IMR-90 (cell line): Measurements from ENCODE around the gene CDH22. TPM values are rescaled to one million over a fixed set of nuclear protein-coding genes. Genes with fewer than 3 reads are reported as not detected.

Experiments
- ATAC-seq: fragments of 200-7000 bp; cut with Tn5 transposase; 2 replicates; pipeline ENCODE4 v1.9.1; 2020; ENCODE audit warnings: low read depth, mild to moderate bottlenecking, moderate library complexity
- BruUV-seq: library from RNA; stranded (reverse); fragments of 400-500 nt; replicated peaks from 2 replicates; lab custom pipeline; 2021; lab: Mats Ljungman, UMichigan
- CTCF ChIA-PET: fragments of 300-600 bp; formaldehyde crosslinking; extraction: SDS; loops from one replicate; lab custom pipeline; 2021; ENCODE audit warnings: antibody characterized with exemption; lab: Yijun Ruan, JAX
- POLR2A ChIA-PET: fragments of 300-600 bp; sonication (Branson Sonifier 250); formaldehyde crosslinking; loops from one replicate; lab custom pipeline; 2022; ENCODE audit warnings: antibody characterized with exemption; ENCODE audit not compliant: unreplicated experiment; lab: Charles Lee
- DNase-seq: peaks from one replicate; pipeline ENCODE4 v3.0.0; 2013
- H2AFZ ChIP-seq: replicated peaks from 2 replicates; pipeline ENCODE3; 2013; ENCODE audit warnings: low read length, mild to moderate bottlenecking; ENCODE audit not compliant: poor library complexity
- H2AK5ac ChIP-seq: 2 replicates; pipeline ENCODE4 v1.6.1; 2013; ENCODE audit warnings: low read depth, low read length, inconsistent platforms
- H2AK9ac ChIP-seq: replicated peaks from 2 replicates; pipeline ENCODE3; 2013; ENCODE audit warnings: mild to moderate bottlenecking, low read depth, low read length, moderate library complexity; ENCODE audit not compliant: poor library complexity
- H2BK120ac ChIP-seq: 2 replicates; pipeline ENCODE4 v1.6.1; 2013; ENCODE audit warnings: low read depth, low read length, inconsistent platforms
- H2BK15ac ChIP-seq: 3 replicates; pipeline ENCODE4 v1.6.1; 2013; ENCODE audit warnings: low read depth, low read length, inconsistent platforms
- H2BK20ac ChIP-seq: 2 replicates; pipeline ENCODE4 v1.6.1; 2013; ENCODE audit warnings: low read depth, mild to moderate bottlenecking, inconsistent platforms, low read length, moderate library complexity
- H2BK5ac ChIP-seq: 2 replicates; pipeline ENCODE4 v1.6.1; 2013; ENCODE audit warnings: mild to moderate bottlenecking, low read depth, low read length, inconsistent platforms; ENCODE audit not compliant: poor library complexity, severe bottlenecking
- H3K14ac ChIP-seq: replicated peaks from 2 replicates; pipeline ENCODE4 v1.6.1; 2013; ENCODE audit warnings: low read depth, low read length, inconsistent platforms
- H3K18ac ChIP-seq: 2 replicates; pipeline ENCODE4 v1.6.1; 2013; ENCODE audit warnings: low read depth, low read length, control low read depth
- H3K23ac ChIP-seq: 2 replicates; pipeline ENCODE4 v1.6.1; 2013; ENCODE audit warnings: low read depth, low read length, inconsistent platforms
- H3K27ac ChIP-seq: 2 replicates; pipeline ENCODE4 v1.5.1; 2013; ENCODE audit warnings: mild to moderate bottlenecking, control low read depth, low read length; ENCODE audit not compliant: insufficient read depth
- H3K27me3 ChIP-seq: 2 replicates; pipeline ENCODE4 v1.6.1; 2013; ENCODE audit warnings: low read length; ENCODE audit not compliant: control insufficient read depth, insufficient read depth
- H3K36me3 ChIP-seq: 2 replicates; pipeline ENCODE4 v1.6.1; 2013; ENCODE audit warnings: low read length, mixed read lengths; ENCODE audit not compliant: control insufficient read depth, insufficient read depth
- H3K4ac ChIP-seq: 2 replicates; pipeline ENCODE4 v1.6.1; 2013; ENCODE audit warnings: low read depth, low read length, inconsistent platforms
- H3K4me1 ChIP-seq: 2 replicates; pipeline ENCODE4 v1.6.1; 2013; ENCODE audit warnings: low read length, mixed read lengths; ENCODE audit not compliant: control insufficient read depth, insufficient read depth
- H3K4me2 ChIP-seq: 2 replicates; pipeline ENCODE4 v1.6.1; 2013; ENCODE audit warnings: low read depth, mild to moderate bottlenecking, control low read depth, low read length, moderate library complexity
- H3K4me3 ChIP-seq: 2 replicates; pipeline ENCODE4 v1.5.1; 2013; ENCODE audit warnings: low read depth, mild to moderate bottlenecking, control low read depth, low read length, moderate library complexity; ENCODE audit not compliant: insufficient read depth
- H3K56ac ChIP-seq: 2 replicates; pipeline ENCODE4 v1.6.1; 2013; ENCODE audit warnings: low read length, inconsistent platforms; ENCODE audit not compliant: insufficient read depth; ENCODE audit errors: extremely low read depth
- H3K79me1 ChIP-seq, 2 experiments: 2 replicates each; pipeline ENCODE4 v1.6.1; 2013; ENCODE audit warnings: low read length in 2 of 2, inconsistent platforms in 1 of 2, low read depth in 1 of 2
- H3K9ac ChIP-seq: 2 replicates; pipeline ENCODE4 v1.6.1; 2013; ENCODE audit warnings: low read depth, low read length, control low read depth
- H3K9me1 ChIP-seq: 2 replicates; pipeline ENCODE4 v1.6.1; 2013; ENCODE audit warnings: low read length, inconsistent platforms; ENCODE audit not compliant: insufficient read depth
- H3K9me3 ChIP-seq: 2 replicates; pipeline ENCODE4 v1.6.1; 2013; ENCODE audit warnings: low read length; ENCODE audit not compliant: control insufficient read depth, insufficient read depth
- H4K20me1 ChIP-seq: 2 replicates; pipeline ENCODE4 v1.6.1; 2013; ENCODE audit warnings: low read length, inconsistent platforms; ENCODE audit not compliant: insufficient read depth
- H4K5ac ChIP-seq: 2 replicates; pipeline ENCODE4 v1.6.1; 2013; ENCODE audit warnings: mild to moderate bottlenecking, low read depth, low read length, control low read depth
- H4K8ac ChIP-seq, 2 experiments: 2 replicates each; pipeline ENCODE4 v1.6.1; 2013; ENCODE audit warnings: low read depth in 2 of 2, low read length in 2 of 2, control low read depth in 1 of 2, inconsistent platforms in 1 of 2
- H4K91ac ChIP-seq: 2 replicates; pipeline ENCODE4 v1.6.1; 2013; ENCODE audit warnings: low read depth, low read length, inconsistent platforms; ENCODE audit not compliant: insufficient read depth
- BHLHE40 ChIP-seq: fragments of 150-350 bp; IDR thresholded peaks from 2 replicates; pipeline ENCODE4 v1.6.1; 2016; ENCODE audit warnings: mild to moderate bottlenecking, low read depth, low read length
- CEBPB ChIP-seq: IDR thresholded peaks from 2 replicates; pipeline ENCODE4 v1.6.1; 2012; ENCODE audit warnings: low read depth, low read length, improper control_type of control experiment
- CHD1 ChIP-seq: IDR thresholded peaks from 2 replicates; pipeline ENCODE4 v1.6.1; 2012; ENCODE audit warnings: low read depth, low read length, improper control_type of control experiment
- MAFK ChIP-seq: IDR thresholded peaks from 2 replicates; pipeline ENCODE4 v1.6.1; 2012; ENCODE audit warnings: low read depth, low read length, improper control_type of control experiment
- MAZ ChIP-seq: IDR thresholded peaks from 2 replicates; pipeline ENCODE4 v1.6.1; 2012; ENCODE audit warnings: low read depth, mild to moderate bottlenecking, low read length, improper control_type of control experiment, moderate library complexity, borderline replicate concordance
- MXI1 ChIP-seq: IDR thresholded peaks from 2 replicates; pipeline ENCODE4 v1.6.1; 2012; ENCODE audit warnings: low read depth, mild to moderate bottlenecking, low read length, moderate library complexity, borderline replicate concordance
- WGBS, 2 experiments: methylation state at CpG; one replicate each; pipeline versions ENCODE4 v1.1.5 to v1.1.7; 2013; ENCODE audit warnings: missing lambda C conversion rate in 2 of 2; ENCODE audit not compliant: insufficient read length in 1 of 2; ENCODE audit errors: extremely low coverage in 2 of 2; 5-methylcytosine and 5-hydroxymethylcytosine counted together
- dilution Hi-C: fragments of 300-500 bp; cut with HindIII; formaldehyde crosslinking; loops from one replicate; pipeline ENCODE4 v1.14.3; 2018; ENCODE audit warnings: low sequenced_read_pairs; ENCODE audit not compliant: unreplicated experiment
- in situ Hi-C: fragments of 300-500 bp; cut with MboI; formaldehyde crosslinking; loops from 3 replicates; pipeline ENCODE4 v1.14.3; 2019; ENCODE audit warnings: low sequenced_read_pairs, inconsistent platforms, mixed read lengths
- intact Hi-C: fragments of 100-400 bp; cut with micrococcal nuclease; formaldehyde crosslinking; loops from 2 replicates; pipeline ENCODE4 v1.10.0; 2022
- polyA plus RNA-seq, 3 experiments: library from polyadenylated mRNA; depleted of rRNA; stranded (reverse); fragments of >200 nt; gene quantifications; 2 replicates each; pipeline ENCODE4 v1.2.3, GENCODE V29; 2012; ENCODE audit warnings: low replicate concordance in 1 of 3
- total RNA-seq: library from RNA; depleted of rRNA; stranded (reverse); fragments of >200 nt; gene quantifications from 2 replicates; pipeline ENCODE4 v1.2.3, GENCODE V29; 2012

The CDH22 gene
- total and polyA plus RNA-seq, 2 of the 4 experiments (the other 2 are of a cell fraction) = not detected

- Histone ChIP-seq H3K4ac (no peak overlapping the region), H3K4me3 (no peak overlapping the region), H3K23ac (no peak overlapping the region), H2AK5ac (no peak overlapping the region), H3K79me1 (no peaks in the 10 kb centered on the region), H3K27ac (no peak overlapping the region), H3K4me1 (no peaks in the 10 kb centered on the region), H3K9me3 (no peaks in the 10 kb centered on the region), H2BK5ac (no peak overlapping the region), H3K4me2 (no peak overlapping the region), H4K8ac (no peak overlapping the region), H3K27me3 (peaks cover 92% of the 10 kb centered on the region), H2BK120ac (no peak overlapping the region), H2BK15ac (no peak overlapping the region), H2AK9ac (no peak overlapping the region), H2AFZ (no peak overlapping the region), H3K14ac (no peak overlapping the region), H3K9me1 (no peaks in the 10 kb centered on the region), H3K56ac (no peak overlapping the region), H4K20me1 (no peaks in the 10 kb centered on the region), H4K91ac (no peak overlapping the region), H3K9ac (no peak overlapping the region), H3K36me3 (no peaks in the 10 kb centered on the region), H4K5ac (no peak overlapping the region), H3K18ac (no peak overlapping the region), H2BK20ac (no peak overlapping the region)
- in situ Hi-C loops (no loop called here), intact Hi-C loops (no loop called here), dilution Hi-C loops (no loop called here)
- ChIA-PET CTCF (no interaction called here), POLR2A (no interaction called here)
- no TSS peak for BruUV-seq
- TF ChIP-seq MAFK = no peak
- TF ChIP-seq CEBPB = no peak
- no peak for TF ChIP-seq MXI1
- TF ChIP-seq BHLHE40 = no peak
- no peak for TF ChIP-seq CHD1
- no peak for TF ChIP-seq MAZ
- DNase-seq = no peak
- no peak for ATAC-seq
- WGBS, 2 experiments = 60% methylated on average over 1 of the region's 16 CpGs; no CpG with 5 or more reads in 1 of the 2 experiments
Measured at GRCh38 chr20:46312945-46313861, 4.9 kb upstream of the CDH22 start.
